SK-N-SH treated with all-trans-retinoic acid at 6 μM for 48 hours (cell line): ENCODE results near the gene EIF3A.

Experiments
- ATAC-seq: fragments of 200-7000 bp; cut with Tn5 transposase; 3 replicates; pipeline ENCODE4 v1.9.1; 2020; ENCODE audit warnings: mild to moderate bottlenecking, moderate library complexity
- BACH2 ChIP-seq: fragments of 250-450 bp; sonication (Bioruptor Pico); IDR thresholded peaks from 2 replicates; pipeline ENCODE4 v1.9.0; 2021; ENCODE audit warnings: mild to moderate bottlenecking, borderline replicate concordance
- CSDC2 ChIP-seq: fragments of 250-450 bp; sonication (Bioruptor Pico); IDR thresholded peaks from 2 replicates; pipeline ENCODE4 v1.5.0; 2020; ENCODE audit warnings: mild to moderate bottlenecking, moderate library complexity
- ESRRG ChIP-seq: fragments of 250-450 bp; sonication (Bioruptor Pico); IDR thresholded peaks from 2 replicates; pipeline ENCODE4 v1.6.1; 2021; ENCODE audit warnings: mild to moderate bottlenecking
- GLIS3 ChIP-seq: fragments of 250-450 bp; sonication (Bioruptor Pico); IDR thresholded peaks from 2 replicates; pipeline ENCODE4 v1.5.0; 2020; ENCODE audit warnings: mild to moderate bottlenecking, moderate library complexity
- ISL1 ChIP-seq: fragments of 250-450 bp; sonication (Bioruptor Pico); IDR thresholded peaks from 2 replicates; pipeline ENCODE4 v2.1.2; 2022; ENCODE audit warnings: mild to moderate bottlenecking, moderate library complexity
- OSR1 ChIP-seq: fragments of 250-450 bp; sonication (Bioruptor Pico); IDR thresholded peaks from 2 replicates; pipeline ENCODE4 v1.8.0; 2022; ENCODE audit warnings: moderate library complexity, mild to moderate bottlenecking, inconsistent platforms
- PPARA ChIP-seq: fragments of 250-450 bp; sonication (Bioruptor Pico); IDR thresholded peaks from 2 replicates; pipeline ENCODE4 v1.5.0; 2020; ENCODE audit warnings: mild to moderate bottlenecking, borderline replicate concordance
- RARB ChIP-seq: fragments of 250-450 bp; sonication (Bioruptor Pico); IDR thresholded peaks from 2 replicates; pipeline ENCODE4 v1.8.0; 2021; ENCODE audit warnings: mild to moderate bottlenecking, moderate library complexity
- SNAI2 ChIP-seq: fragments of 250-450 bp; sonication (Bioruptor Pico); IDR thresholded peaks from 2 replicates; pipeline ENCODE4 v1.5.0; 2020; ENCODE audit warnings: mild to moderate bottlenecking, moderate library complexity
- TCF4 ChIP-seq: fragments of 250-450 bp; sonication (Bioruptor Pico); IDR thresholded peaks from 2 replicates; pipeline ENCODE4 v1.8.0; 2021; ENCODE audit warnings: mild to moderate bottlenecking, moderate library complexity, borderline replicate concordance
- TOX ChIP-seq: fragments of 250-450 bp; sonication (Bioruptor Pico); IDR thresholded peaks from 2 replicates; pipeline ENCODE4 v1.8.0; 2021; ENCODE audit warnings: mild to moderate bottlenecking, moderate library complexity, borderline replicate concordance
- ZC3H10 ChIP-seq: fragments of 250-450 bp; sonication (Bioruptor Pico); IDR thresholded peaks from 2 replicates; pipeline ENCODE4 v1.5.1; 2021; ENCODE audit warnings: mild to moderate bottlenecking, moderate library complexity
- ZFP3 ChIP-seq: fragments of 250-450 bp; sonication (Bioruptor Pico); IDR thresholded peaks from 2 replicates; pipeline ENCODE4 v1.5.0; 2020; ENCODE audit warnings: mild to moderate bottlenecking, moderate library complexity
- ZFP30 ChIP-seq: fragments of 450-650 bp; formaldehyde crosslinking; IDR thresholded peaks from 2 replicates; pipeline ENCODE4 v1.5.0; 2022; ENCODE audit warnings: mild to moderate bottlenecking, moderate library complexity
- ZNF565 ChIP-seq: fragments of 450-650 bp; formaldehyde crosslinking; conservative IDR thresholded peaks from 2 replicates; pipeline ENCODE4 v1.5.0; 2020; ENCODE audit warnings: low read depth, mild to moderate bottlenecking, moderate library complexity
- ZNF70 ChIP-seq: fragments of 450-650 bp; formaldehyde crosslinking; IDR thresholded peaks from 2 replicates; pipeline ENCODE4 v1.5.0; 2020; ENCODE audit warnings: mild to moderate bottlenecking, moderate library complexity
- ZNF8 ChIP-seq: fragments of 450-650 bp; formaldehyde crosslinking; IDR thresholded peaks from 2 replicates; pipeline ENCODE4 v1.5.0; 2020; ENCODE audit warnings: mild to moderate bottlenecking, moderate library complexity
- TF ChIP-seq, protein P1 (sequence below): fragments of 250-450 bp; sonication (Bioruptor Pico); IDR thresholded peaks from 2 replicates; pipeline ENCODE4 v1.8.0; 2020; ENCODE audit warnings: mild to moderate bottlenecking, moderate library complexity, borderline replicate concordance
- TF ChIP-seq, protein P2 (sequence below): fragments of 250-450 bp; sonication (Bioruptor Pico); IDR thresholded peaks from 2 replicates; pipeline ENCODE4 v1.5.0; 2020; ENCODE audit warnings: mild to moderate bottlenecking, moderate library complexity
- TF ChIP-seq, protein P3 (sequence below): fragments of 250-450 bp; sonication (Bioruptor Pico); IDR thresholded peaks from 2 replicates; pipeline ENCODE4 v1.5.1; 2020; ENCODE audit warnings: low read depth, mild to moderate bottlenecking, moderate library complexity
- TF ChIP-seq, protein P4 (sequence below): fragments of 250-450 bp; sonication (Bioruptor Pico); IDR thresholded peaks from 2 replicates; pipeline ENCODE4 v1.8.0; 2021; ENCODE audit warnings: low read depth, mild to moderate bottlenecking, moderate library complexity, borderline replicate concordance

The EIF3A gene

DNA sequence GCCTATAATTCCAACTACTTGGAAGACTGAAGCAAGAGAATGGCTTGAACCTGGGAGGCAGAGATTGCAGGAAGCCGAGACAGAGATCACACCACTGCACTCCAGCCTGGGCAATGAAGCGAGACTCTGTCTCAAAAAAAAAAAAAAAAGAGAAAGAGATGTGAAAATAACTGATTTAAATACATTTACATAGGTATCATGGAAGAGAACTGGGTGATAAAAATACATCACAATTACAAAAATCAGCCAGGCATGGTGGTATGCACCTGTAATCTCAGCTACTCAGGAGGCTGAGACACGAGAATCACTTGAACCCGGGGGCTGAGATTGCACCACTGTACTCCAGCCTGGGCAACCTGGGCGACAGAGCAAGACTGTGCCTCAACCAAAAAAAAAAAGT lies 31.3 kb downstream of the EIF3A start:
- no peak for ATAC-seq
- no peak for TF ChIP-seq ISL1 (CRISPR knock-in tag)
- TF ChIP-seq OSR1 (CRISPR knock-in tag), result no peak
- no peak for TF ChIP-seq ESRRG (CRISPR knock-in tag)
- no peak for TF ChIP-seq PPARA (CRISPR knock-in tag)
- TF ChIP-seq ZFP30 (CRISPR knock-in tag), result no peak
- TF ChIP-seq, protein P1, sequence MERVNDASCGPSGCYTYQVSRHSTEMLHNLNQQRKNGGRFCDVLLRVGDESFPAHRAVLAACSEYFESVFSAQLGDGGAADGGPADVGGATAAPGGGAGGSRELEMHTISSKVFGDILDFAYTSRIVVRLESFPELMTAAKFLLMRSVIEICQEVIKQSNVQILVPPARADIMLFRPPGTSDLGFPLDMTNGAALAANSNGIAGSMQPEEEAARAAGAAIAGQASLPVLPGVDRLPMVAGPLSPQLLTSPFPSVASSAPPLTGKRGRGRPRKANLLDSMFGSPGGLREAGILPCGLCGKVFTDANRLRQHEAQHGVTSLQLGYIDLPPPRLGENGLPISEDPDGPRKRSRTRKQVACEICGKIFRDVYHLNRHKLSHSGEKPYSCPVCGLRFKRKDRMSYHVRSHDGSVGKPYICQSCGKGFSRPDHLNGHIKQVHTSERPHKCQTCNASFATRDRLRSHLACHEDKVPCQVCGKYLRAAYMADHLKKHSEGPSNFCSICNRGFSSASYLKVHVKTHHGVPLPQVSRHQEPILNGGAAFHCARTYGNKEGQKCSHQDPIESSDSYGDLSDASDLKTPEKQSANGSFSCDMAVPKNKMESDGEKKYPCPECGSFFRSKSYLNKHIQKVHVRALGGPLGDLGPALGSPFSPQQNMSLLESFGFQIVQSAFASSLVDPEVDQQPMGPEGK (CRISPR knock-in tag), result no peak
- TF ChIP-seq ZFP3, result no peak
- no peak for TF ChIP-seq CSDC2 (CRISPR knock-in tag)
- TF ChIP-seq ZNF8 (CRISPR knock-in tag), result no peak
- no peak for TF ChIP-seq GLIS3 (CRISPR knock-in tag)
- TF ChIP-seq ZNF565 (CRISPR knock-in tag), result no peak
- TF ChIP-seq TOX (CRISPR knock-in tag), result no peak
- TF ChIP-seq, protein P2, sequence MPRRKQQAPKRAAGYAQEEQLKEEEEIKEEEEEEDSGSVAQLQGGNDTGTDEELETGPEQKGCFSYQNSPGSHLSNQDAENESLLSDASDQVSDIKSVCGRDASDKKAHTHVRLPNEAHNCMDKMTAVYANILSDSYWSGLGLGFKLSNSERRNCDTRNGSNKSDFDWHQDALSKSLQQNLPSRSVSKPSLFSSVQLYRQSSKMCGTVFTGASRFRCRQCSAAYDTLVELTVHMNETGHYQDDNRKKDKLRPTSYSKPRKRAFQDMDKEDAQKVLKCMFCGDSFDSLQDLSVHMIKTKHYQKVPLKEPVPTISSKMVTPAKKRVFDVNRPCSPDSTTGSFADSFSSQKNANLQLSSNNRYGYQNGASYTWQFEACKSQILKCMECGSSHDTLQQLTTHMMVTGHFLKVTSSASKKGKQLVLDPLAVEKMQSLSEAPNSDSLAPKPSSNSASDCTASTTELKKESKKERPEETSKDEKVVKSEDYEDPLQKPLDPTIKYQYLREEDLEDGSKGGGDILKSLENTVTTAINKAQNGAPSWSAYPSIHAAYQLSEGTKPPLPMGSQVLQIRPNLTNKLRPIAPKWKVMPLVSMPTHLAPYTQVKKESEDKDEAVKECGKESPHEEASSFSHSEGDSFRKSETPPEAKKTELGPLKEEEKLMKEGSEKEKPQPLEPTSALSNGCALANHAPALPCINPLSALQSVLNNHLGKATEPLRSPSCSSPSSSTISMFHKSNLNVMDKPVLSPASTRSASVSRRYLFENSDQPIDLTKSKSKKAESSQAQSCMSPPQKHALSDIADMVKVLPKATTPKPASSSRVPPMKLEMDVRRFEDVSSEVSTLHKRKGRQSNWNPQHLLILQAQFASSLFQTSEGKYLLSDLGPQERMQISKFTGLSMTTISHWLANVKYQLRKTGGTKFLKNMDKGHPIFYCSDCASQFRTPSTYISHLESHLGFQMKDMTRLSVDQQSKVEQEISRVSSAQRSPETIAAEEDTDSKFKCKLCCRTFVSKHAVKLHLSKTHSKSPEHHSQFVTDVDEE (CRISPR knock-in tag), result no peak
- TF ChIP-seq, protein P3, sequence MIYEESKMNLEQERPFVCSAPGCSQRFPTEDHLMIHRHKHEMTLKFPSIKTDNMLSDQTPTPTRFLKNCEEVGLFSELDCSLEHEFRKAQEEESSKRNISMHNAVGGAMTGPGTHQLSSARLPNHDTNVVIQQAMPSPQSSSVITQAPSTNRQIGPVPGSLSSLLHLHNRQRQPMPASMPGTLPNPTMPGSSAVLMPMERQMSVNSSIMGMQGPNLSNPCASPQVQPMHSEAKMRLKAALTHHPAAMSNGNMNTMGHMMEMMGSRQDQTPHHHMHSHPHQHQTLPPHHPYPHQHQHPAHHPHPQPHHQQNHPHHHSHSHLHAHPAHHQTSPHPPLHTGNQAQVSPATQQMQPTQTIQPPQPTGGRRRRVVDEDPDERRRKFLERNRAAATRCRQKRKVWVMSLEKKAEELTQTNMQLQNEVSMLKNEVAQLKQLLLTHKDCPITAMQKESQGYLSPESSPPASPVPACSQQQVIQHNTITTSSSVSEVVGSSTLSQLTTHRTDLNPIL (CRISPR knock-in tag), result no peak

DNA sequence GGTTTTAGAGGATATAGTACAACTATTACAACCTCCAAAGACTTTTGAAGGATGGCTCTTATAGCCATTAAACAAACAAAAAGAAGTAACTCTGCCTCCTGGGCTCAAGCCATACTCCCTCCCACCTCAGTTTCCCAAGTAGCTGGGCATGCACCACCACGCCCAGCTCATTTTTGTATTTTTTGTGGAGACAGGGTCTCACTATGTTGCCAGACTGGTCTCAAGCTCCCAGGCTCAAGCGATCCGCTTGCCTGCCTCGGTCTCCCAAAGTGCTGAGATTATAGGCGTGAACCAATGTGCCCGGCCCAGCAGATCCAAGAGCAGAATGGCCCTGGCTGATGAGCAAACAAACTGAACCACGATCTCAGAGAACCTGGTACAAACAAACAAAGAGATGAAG lies 35.1 kb downstream of the EIF3A start:
- no peak for TF ChIP-seq ESRRG (CRISPR knock-in tag)
- TF ChIP-seq BACH2 (CRISPR knock-in tag), result no peak
- no peak for TF ChIP-seq ZNF70 (CRISPR knock-in tag)
- no peak for ATAC-seq

DNA sequence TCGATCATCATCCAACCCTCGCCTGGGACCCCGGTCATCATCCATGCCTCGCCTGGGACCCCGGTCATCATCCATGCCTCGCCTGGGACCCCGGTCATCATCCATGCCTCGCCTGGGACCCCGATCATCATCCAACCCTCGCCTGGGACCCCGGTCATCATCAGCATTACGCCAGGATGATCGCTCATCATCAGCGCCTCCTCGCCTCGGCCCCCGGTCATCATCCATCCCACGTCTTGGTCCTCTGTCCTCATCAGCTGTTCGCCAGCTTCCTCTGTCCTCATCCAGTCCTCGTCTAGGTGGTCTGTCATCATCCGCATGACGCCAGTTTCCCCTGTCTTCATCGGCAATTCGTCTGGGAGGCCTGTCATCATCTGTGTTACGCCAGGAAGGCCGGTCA lies 38.4 kb downstream of the EIF3A start:
- TF ChIP-seq ESRRG (CRISPR knock-in tag), result no peak
- ATAC-seq, result no peak

DNA sequence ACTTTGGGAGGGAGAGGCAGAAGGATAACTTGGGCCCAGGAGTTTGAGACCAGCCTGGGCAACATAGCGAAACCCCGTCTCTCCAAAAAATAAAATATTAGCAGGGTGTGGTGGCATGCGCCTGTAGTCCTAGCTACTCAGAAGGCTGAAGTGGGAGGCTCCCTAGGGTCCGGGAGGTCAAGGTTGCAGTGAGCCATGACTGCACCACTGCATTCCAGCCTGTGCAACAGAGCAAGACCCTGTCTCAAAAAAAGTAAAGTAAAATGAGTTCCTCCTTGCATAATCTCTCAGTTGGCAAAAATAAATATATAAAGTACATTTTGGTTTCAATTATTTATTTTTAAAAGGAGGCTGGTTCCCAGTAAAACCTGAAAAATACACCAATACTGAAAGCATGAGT lies 39.3 kb downstream of the EIF3A start:
- TF ChIP-seq ZFP30 (CRISPR knock-in tag) (no peak), OSR1 (CRISPR knock-in tag) (no peak), TCF4 (CRISPR knock-in tag) (no peak), TOX (CRISPR knock-in tag) (no peak), ZC3H10 (CRISPR knock-in tag) (no peak)
- TF ChIP-seq, protein P4, sequence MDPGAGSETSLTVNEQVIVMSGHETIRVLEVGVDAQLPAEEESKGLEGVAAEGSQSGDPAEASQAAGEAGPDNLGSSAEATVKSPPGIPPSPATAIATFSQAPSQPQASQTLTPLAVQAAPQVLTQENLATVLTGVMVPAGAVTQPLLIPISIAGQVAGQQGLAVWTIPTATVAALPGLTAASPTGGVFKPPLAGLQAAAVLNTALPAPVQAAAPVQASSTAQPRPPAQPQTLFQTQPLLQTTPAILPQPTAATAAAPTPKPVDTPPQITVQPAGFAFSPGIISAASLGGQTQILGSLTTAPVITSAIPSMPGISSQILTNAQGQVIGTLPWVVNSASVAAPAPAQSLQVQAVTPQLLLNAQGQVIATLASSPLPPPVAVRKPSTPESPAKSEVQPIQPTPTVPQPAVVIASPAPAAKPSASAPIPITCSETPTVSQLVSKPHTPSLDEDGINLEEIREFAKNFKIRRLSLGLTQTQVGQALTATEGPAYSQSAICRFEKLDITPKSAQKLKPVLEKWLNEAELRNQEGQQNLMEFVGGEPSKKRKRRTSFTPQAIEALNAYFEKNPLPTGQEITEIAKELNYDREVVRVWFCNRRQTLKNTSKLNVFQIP (CRISPR knock-in tag), result no peak
- no peak for ATAC-seq

DNA sequence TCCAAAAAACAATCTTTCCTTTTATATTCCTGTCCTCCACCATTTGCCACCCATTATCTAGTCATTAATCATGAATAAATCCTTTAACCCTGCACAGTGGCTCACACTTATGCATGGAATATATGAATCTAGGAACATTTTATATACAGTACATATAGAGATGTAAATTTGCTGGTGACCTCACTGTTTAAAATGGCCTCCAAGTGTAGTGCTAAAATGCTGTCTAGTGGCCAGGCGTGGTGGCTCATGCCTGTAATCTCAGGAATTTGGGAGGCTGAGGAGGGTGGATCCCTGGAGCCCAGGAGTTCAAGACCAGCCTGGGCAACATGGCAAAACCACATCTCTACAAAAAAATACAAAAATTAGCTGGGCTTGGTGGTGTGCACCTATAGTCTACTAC lies 41.5 kb downstream of the EIF3A start:
- peak; percentile 24; the same call in 1 of the 3 replicates for ATAC-seq
- TF ChIP-seq ZC3H10 (CRISPR knock-in tag) (no peak), RARB (no peak), BACH2 (CRISPR knock-in tag) (no peak), ISL1 (CRISPR knock-in tag) (no peak), CSDC2 (CRISPR knock-in tag) (no peak), ZNF70 (CRISPR knock-in tag) (no peak), SNAI2 (CRISPR knock-in tag) (no peak), GLIS3 (CRISPR knock-in tag) (no peak), ZFP30 (CRISPR knock-in tag) (no peak), TCF4 (CRISPR knock-in tag) (no peak), PPARA (CRISPR knock-in tag) (no peak)
- TF ChIP-seq, protein P2 (CRISPR knock-in tag), result no peak
- TF ChIP-seq, protein P1 (CRISPR knock-in tag), result no peak
